ENCODE results near the gene GGNBP2. TPM values are rescaled to one million over a fixed set of nuclear protein-coding genes. Genes with fewer than 3 reads are reported as not detected.

The GGNBP2 gene
- polyA plus RNA-seq, 1 of the 3 experiments (the other 2 are of a cell fraction) = 79.3 TPM

- peak overlapping the region; percentile 72 to 86 for H3K27ac ChIP-seq (ENCODE audit: low read depth in 2 of 2, low read length in 1 of 2)
- peak; percentile 98 for DNase-seq
- no peaks in the 10 kb centered on the region for H3K9me3 ChIP-seq
- peaks cover 48% of the 10 kb centered on the region for H4K20me1 ChIP-seq (ENCODE audit: insufficient read depth)
- POLR2A ChIA-PET = interaction anchor here (0.6 to 4.8 kb wide), 7 partner anchors 9 to 86 kb away, joined by 3 to 37 read pairs (median 3); partner anchors contain the start of genes MRM1, MYO19 and PIGW
- H3K27me3 ChIP-seq (ENCODE audit: insufficient read depth) = no peaks in the 10 kb centered on the region
- 2% methylated on average over 29 of the region's 60 CpGs for WGBS (ENCODE audit: low lambda C conversion rate)
- peaks cover 85% of the 10 kb centered on the region for H3K79me2 ChIP-seq (ENCODE audit: insufficient read depth)
- peak overlapping the region; percentile 97 for H3K4me2 ChIP-seq
- H3K4me1 ChIP-seq (ENCODE audit: control insufficient read depth in 1 of 2, insufficient read depth in 2 of 2, low read depth in 1 of 2, low read length in 1 of 2) = peaks cover 4 to 9% of the 10 kb centered on the region in 2 experiments; a peak in 2 of 4 replicates
- no peak overlapping the region for H2AFZ ChIP-seq (ENCODE audit: low read depth)
- H3K9ac ChIP-seq = peak overlapping the region; percentile 88
- peak overlapping the region; percentile 74 to 79 for H3K4me3 ChIP-seq (ENCODE audit: low read depth in 2 of 2, low read length in 1 of 2)
- no peaks in the 10 kb centered on the region for H3K9me2 ChIP-seq
- H3F3A ChIP-seq (replicated peaks; ENCODE audit: insufficient read depth) = peaks cover 29% of the 10 kb centered on the region
- TF ChIP-seq GABPA (IDR thresholded peaks at IDR 0.05; ENCODE audit: low read depth) (peak; percentile 46; the same call in 1 of the 2 replicates), TAF1 (IDR thresholded peaks at IDR 0.05; ENCODE audit: borderline replicate concordance, low read depth, low read length) (peak; percentile 84), ZBTB33 (IDR thresholded peaks at IDR 0.05; ENCODE audit: borderline replicate concordance, low read depth) (peak; percentile 96), RCOR1 (IDR thresholded peaks at IDR 0.05; ENCODE audit: low read length) (peak; percentile 31; the same call in 1 of the 2 replicates), NRF1 (IDR thresholded peaks at IDR 0.05; ENCODE audit: low read depth, low read length) (no peak), EP300 (IDR thresholded peaks at IDR 0.05; ENCODE audit: borderline replicate concordance in 1 of 2, low read depth in 1 of 2, low read length in 1 of 2) (peak; percentile 70 to 96; a peak in 3 of 4 replicates), SIN3A (IDR thresholded peaks at IDR 0.05; ENCODE audit: borderline replicate concordance, low read depth, low read length) (peak; percentile 93), MXI1 (IDR thresholded peaks at IDR 0.05; ENCODE audit: low read depth, low read length) (no peak), PBX3 (IDR thresholded peaks at IDR 0.05) (0 out of 2 replicates have a peak, but pooled peaks have one; percentile 15), ELF1 (IDR thresholded peaks at IDR 0.05) (peak; percentile 38; the same call in 1 of the 2 replicates), MAX (IDR thresholded peaks at IDR 0.05; ENCODE audit: low read depth) (0 out of 2 replicates have a peak, but pooled peaks have one; percentile 63), JUND (IDR thresholded peaks at IDR 0.05) (no peak), CHD2 (IDR thresholded peaks at IDR 0.05; ENCODE audit: low read length, partially characterized antibody) (peak; percentile 99)
- TF ChIP-seq, protein P1, sequence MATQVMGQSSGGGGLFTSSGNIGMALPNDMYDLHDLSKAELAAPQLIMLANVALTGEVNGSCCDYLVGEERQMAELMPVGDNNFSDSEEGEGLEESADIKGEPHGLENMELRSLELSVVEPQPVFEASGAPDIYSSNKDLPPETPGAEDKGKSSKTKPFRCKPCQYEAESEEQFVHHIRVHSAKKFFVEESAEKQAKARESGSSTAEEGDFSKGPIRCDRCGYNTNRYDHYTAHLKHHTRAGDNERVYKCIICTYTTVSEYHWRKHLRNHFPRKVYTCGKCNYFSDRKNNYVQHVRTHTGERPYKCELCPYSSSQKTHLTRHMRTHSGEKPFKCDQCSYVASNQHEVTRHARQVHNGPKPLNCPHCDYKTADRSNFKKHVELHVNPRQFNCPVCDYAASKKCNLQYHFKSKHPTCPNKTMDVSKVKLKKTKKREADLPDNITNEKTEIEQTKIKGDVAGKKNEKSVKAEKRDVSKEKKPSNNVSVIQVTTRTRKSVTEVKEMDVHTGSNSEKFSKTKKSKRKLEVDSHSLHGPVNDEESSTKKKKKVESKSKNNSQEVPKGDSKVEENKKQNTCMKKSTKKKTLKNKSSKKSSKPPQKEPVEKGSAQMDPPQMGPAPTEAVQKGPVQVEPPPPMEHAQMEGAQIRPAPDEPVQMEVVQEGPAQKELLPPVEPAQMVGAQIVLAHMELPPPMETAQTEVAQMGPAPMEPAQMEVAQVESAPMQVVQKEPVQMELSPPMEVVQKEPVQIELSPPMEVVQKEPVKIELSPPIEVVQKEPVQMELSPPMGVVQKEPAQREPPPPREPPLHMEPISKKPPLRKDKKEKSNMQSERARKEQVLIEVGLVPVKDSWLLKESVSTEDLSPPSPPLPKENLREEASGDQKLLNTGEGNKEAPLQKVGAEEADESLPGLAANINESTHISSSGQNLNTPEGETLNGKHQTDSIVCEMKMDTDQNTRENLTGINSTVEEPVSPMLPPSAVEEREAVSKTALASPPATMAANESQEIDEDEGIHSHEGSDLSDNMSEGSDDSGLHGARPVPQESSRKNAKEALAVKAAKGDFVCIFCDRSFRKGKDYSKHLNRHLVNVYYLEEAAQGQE (IDR thresholded peaks at IDR 0.05; ENCODE audit: low read depth, low read length) = 0 out of 2 replicates have a peak, but pooled peaks have one; percentile 11
- peaks cover 11 to 19% of the 10 kb centered on the region in 2 experiments for H3K36me3 ChIP-seq (replicated peaks in 1 of 2; ENCODE audit: control insufficient read depth in 1 of 2, insufficient read depth in 2 of 2, low read length in 1 of 2)
- CTCF ChIA-PET = interaction anchor here (0.8 to 3.0 kb wide), 7 partner anchors 11 to 80 kb away, joined by 3 to 16 read pairs (median 3); partner anchors contain the start of genes MYO19 and PIGW
These were observed 1.0 kb downstream of the GGNBP2 start for GRCh38 chr17:36545465-36546417.
